HG03342 (cell line): Measurements from ENCODE around the gene STIL.
"Not testable (repeated sequence)": the region's sequence is repeated elsewhere in the genome, so short reads cannot be mapped to it uniquely, and the experiment has no call there.

Experiments
- ATAC-seq: cut with Tn5 transposase; IDR thresholded peaks from one replicate; pipeline ENCODE4 v1.9.1; 2021; ENCODE audit warnings: mild to moderate bottlenecking, moderate library complexity; ENCODE audit not compliant: unreplicated experiment

Gene STIL

GRCh38 chr1:47223174-47223920, 90.6 kb downstream of the STIL start:
- ATAC-seq, result no peak

- ATAC-seq, result no peak
These were observed 91.5 kb downstream of the STIL start for GRCh38 chr1:47222476-47222875.

- ATAC-seq, result no peak
These were observed 94.2 kb downstream of the STIL start for GRCh38 chr1:47219590-47220220.

GRCh38 chr1:47219001-47219400, 94.9 kb downstream of the STIL start:
- no peak for ATAC-seq

- ATAC-seq, result no peak
These were observed 97.5 kb downstream of the STIL start for GRCh38 chr1:47216278-47217059.

- ATAC-seq, result no peak
These were observed 98.2 kb downstream of the STIL start for GRCh38 chr1:47215713-47216112.

GRCh38 chr1:47214549-47214948, 99.4 kb downstream of the STIL start:
- no peak for ATAC-seq

GRCh38 chr1:47213230-47213963, 100.5 kb downstream of the STIL start:
- ATAC-seq, result no peak

GRCh38 chr1:47212636-47213229, 101.2 kb downstream of the STIL start:
- ATAC-seq, result no peak

- no peak for ATAC-seq
These were observed 102.1 kb downstream of the STIL start for GRCh38 chr1:47211796-47212269.

GRCh38 chr1:47210666-47211065, 103.3 kb downstream of the STIL start:
- ATAC-seq, result no peak

- ATAC-seq, result no peak
These were observed 104.1 kb downstream of the STIL start for GRCh38 chr1:47209725-47210325.

GRCh38 chr1:47209091-47209490, 104.9 kb downstream of the STIL start:
- no peak for ATAC-seq

- ATAC-seq, result no peak
These were observed 105.5 kb downstream of the STIL start for GRCh38 chr1:47208374-47208850.

GRCh38 chr1:47207803-47208373, 106.1 kb downstream of the STIL start:
- ATAC-seq, result no peak

GRCh38 chr1:47205918-47206317, 108.0 kb downstream of the STIL start:
- ATAC-seq, result no peak

- not testable (repeated sequence) for ATAC-seq
These were observed 110.4 kb downstream of the STIL start for GRCh38 chr1:47203504-47203903.

GRCh38 chr1:47201179-47201578, 112.8 kb downstream of the STIL start:
- ATAC-seq, result no peak
